ENCODE data around the gene RBMS1.

Gene RBMS1

DNA sequence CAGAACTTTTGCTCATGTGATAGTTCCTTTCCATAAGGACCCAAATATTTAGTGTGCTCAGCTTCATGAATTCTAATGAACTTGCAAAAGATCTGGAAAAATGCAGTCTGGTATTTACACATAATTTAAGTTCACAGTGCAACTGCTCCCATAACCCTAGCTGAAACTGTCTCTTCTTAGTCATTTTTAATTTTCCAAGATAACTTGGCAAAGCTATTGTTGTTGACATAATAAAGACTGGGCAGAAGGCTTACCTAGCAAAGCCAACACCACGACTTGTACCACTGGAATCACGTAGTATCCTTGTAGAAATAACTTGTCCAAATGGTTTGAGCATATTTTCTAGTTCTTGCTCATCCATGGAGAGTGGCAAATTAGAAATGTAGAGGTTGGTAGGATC, 190.5 kb downstream of the RBMS1 start:
- TF ChIP-seq, protein P1, sequence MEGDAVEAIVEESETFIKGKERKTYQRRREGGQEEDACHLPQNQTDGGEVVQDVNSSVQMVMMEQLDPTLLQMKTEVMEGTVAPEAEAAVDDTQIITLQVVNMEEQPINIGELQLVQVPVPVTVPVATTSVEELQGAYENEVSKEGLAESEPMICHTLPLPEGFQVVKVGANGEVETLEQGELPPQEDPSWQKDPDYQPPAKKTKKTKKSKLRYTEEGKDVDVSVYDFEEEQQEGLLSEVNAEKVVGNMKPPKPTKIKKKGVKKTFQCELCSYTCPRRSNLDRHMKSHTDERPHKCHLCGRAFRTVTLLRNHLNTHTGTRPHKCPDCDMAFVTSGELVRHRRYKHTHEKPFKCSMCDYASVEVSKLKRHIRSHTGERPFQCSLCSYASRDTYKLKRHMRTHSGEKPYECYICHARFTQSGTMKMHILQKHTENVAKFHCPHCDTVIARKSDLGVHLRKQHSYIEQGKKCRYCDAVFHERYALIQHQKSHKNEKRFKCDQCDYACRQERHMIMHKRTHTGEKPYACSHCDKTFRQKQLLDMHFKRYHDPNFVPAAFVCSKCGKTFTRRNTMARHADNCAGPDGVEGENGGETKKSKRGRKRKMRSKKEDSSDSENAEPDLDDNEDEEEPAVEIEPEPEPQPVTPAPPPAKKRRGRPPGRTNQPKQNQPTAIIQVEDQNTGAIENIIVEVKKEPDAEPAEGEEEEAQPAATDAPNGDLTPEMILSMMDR (conservative IDR thresholded peaks at IDR 0.05; ENCODE audit: control insufficient read depth, insufficient read depth, low read depth, low read length), result no peak
- no peak overlapping the region for H3K4me3 ChIP-seq (ENCODE audit: control insufficient read depth, low read depth, low read length)
- DNase-seq (ENCODE audit: low read depth), result no peak

- TF ChIP-seq, protein P1 (conservative IDR thresholded peaks at IDR 0.05; ENCODE audit: control insufficient read depth, insufficient read depth, low read depth, low read length), result no peak
- DNase-seq (ENCODE audit: low read depth), result peak; percentile 67
Measured at GRCh38 chr2:160301420-160301819, 192.2 kb downstream of the RBMS1 start.

GRCh38 chr2:160300203-160300602, 193.4 kb downstream of the RBMS1 start:
- DNase-seq (ENCODE audit: low read depth), result no peak
- TF ChIP-seq, protein P1 (conservative IDR thresholded peaks at IDR 0.05; ENCODE audit: control insufficient read depth, insufficient read depth, low read depth, low read length), result no peak
- no peak overlapping the region for H3K4me3 ChIP-seq (ENCODE audit: control insufficient read depth, low read depth, low read length)

More at GRCh38 chr2:160301420-160301819, 192.2 kb downstream of the RBMS1 start:
- H3K4me3 ChIP-seq (ENCODE audit: control insufficient read depth, low read depth, low read length), result no peak overlapping the region

- peak; percentile 41 for DNase-seq (ENCODE audit: low read depth)
- TF ChIP-seq, protein P1 (conservative IDR thresholded peaks at IDR 0.05; ENCODE audit: control insufficient read depth, insufficient read depth, low read depth, low read length), result no peak
- no peak overlapping the region for H3K4me3 ChIP-seq (ENCODE audit: control insufficient read depth, low read depth, low read length)
Measured at GRCh38 chr2:160299540-160299939, 194.1 kb downstream of the RBMS1 start.

DNA sequence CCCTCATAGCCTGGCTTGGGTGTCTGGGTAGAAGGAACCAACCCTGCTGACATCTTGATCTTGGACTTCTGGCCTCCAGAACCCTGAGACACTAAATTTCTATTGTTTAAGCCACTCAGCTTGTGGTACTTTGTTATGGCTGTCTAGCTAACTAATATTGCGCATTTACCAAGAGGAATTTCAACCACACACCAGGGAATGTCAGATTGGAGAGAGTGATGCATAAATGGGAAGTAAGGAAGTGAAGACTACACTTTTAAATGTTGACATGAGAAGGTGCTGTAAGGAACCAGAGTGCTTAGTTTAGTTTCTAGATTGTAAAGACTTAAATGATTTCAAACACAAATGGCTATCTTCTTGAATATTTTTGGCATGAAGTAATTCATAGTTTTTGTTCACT, 194.6 kb downstream of the RBMS1 start:
- TF ChIP-seq, protein P1 (conservative IDR thresholded peaks at IDR 0.05; ENCODE audit: control insufficient read depth, insufficient read depth, low read depth, low read length), result no peak
- DNase-seq (ENCODE audit: low read depth), result no peak
- H3K4me3 ChIP-seq (ENCODE audit: control insufficient read depth, low read depth, low read length), result no peak overlapping the region

DNA sequence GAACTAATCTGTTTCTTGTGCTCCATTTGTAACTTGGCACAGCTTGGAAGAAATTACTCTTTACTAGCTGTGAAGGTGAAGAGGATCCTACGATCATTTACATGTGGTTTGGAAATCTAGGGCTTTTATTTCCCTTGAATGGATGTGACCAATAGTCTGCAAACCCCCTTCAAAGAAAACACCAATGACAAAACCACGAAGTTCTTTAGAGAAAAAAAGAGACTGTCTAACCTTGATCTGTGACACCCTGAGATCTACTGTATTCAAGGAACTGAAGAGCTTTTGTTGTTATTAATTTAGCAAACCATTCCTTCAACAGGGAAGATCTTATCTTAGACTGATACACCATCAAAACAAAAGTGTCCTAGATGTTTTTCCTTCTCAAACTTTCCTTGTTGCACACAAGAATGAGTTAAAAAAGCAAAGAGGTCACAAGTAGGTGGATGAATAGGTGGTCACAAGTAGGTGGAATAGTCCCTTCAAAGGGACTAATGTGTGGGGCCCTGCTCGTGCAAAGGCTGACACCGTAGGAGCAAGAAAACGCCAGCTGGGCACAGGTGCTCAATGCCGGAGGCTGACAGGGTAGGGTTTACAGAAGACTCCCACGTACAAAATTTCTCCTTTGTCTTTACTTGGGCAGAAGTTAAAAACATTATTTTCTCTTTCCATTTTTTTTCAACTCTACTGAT, 197.9 kb downstream of the RBMS1 start:
- no peak for DNase-seq (ENCODE audit: low read depth)
- no peak overlapping the region for H3K4me3 ChIP-seq (ENCODE audit: control insufficient read depth, low read depth, low read length)
- TF ChIP-seq, protein P1 (conservative IDR thresholded peaks at IDR 0.05; ENCODE audit: control insufficient read depth, insufficient read depth, low read depth, low read length), result no peak

All from fibroblast of mammary gland (primary cell).